ENCODE measurements around the gene MED25. TPM values are rescaled to one million over a fixed set of nuclear protein-coding genes. Genes with fewer than 3 reads are reported as not detected.

The MED25 gene
- polyA plus RNA-seq, 4 donors, result 58.8 to 74.9 (median 66.2) TPM

GRCh38 chr19:49855676-49856573, 37.8 kb downstream of the MED25 start:
- DNase-seq (ENCODE audit: low read depth in 4 of 4, low spot score in 3 of 4), result no peak

DNA sequence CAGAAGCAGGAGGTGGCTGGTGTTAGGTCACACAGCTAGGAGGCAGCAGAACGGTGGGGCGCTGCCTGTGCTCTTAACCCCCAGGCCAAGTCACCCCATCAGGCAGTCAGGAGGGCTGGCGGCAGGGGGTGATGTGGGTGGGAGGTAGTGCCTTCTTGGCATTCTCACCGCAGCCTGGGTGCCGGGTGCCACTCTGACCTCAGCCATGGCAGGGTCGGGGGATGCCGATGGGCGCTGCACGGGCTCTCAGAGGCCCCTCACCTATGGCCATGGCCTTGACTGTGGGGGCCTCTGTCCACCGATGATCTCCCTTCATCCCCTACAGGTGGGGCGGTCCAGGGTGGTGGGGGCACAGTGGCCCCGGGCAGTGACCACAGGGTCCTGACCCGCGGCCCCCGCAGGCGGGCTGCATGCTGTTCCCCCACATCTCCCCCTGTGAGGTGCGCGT, 38.5 kb downstream of the MED25 start:
- no peak for DNase-seq (ENCODE audit: low read depth in 4 of 4, low spot score in 3 of 4)

DNA sequence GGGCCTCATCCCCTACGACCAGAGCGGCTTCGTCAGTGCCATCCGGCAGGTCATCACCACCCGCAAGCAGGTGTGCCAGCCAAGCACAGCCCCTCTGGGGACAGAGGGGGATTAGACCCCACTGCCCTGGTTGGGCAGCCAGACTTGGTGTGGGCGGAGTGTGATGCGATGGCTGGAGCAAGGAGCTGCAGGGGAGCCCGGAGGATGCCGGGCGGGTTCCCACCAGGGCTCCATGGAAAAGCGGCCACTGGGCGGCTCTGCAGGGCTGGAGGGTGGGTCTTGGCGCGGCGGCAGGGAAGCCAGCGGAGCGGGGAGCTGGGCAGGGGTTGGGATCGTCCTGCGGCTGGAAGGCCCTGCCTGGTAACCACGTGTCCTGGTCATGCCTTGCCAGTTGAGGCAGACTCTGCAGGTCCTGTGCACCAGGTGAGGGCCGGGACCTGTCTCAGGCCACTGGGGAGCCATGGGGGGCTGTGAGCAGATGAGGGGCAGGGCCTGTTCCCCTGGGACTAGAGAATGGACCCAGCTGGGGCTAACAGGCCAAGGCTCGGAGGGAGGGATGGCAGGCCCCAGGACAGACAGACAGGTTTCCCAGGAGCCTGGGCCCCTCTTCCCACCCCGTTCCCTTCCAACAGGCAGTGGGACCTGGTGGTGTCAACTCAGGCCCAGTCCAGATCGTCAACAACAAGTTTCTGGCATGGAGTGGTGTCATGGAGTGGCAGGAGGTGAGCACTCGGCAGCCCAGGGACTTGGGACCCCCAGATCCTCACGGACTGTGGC, 39.2 kb downstream of the MED25 start:
- no peak for DNase-seq (ENCODE audit: low read depth in 4 of 4, low spot score in 3 of 4)

- DNase-seq (ENCODE audit: low read depth in 4 of 4, low spot score in 3 of 4), result no peak
Observed at GRCh38 chr19:49857838-49858087, 39.7 kb downstream of the MED25 start.

GRCh38 chr19:49858088-49858985, 40.2 kb downstream of the MED25 start:
- DNase-seq (ENCODE audit: low read depth in 4 of 4, low spot score in 3 of 4), result no peak

DNA sequence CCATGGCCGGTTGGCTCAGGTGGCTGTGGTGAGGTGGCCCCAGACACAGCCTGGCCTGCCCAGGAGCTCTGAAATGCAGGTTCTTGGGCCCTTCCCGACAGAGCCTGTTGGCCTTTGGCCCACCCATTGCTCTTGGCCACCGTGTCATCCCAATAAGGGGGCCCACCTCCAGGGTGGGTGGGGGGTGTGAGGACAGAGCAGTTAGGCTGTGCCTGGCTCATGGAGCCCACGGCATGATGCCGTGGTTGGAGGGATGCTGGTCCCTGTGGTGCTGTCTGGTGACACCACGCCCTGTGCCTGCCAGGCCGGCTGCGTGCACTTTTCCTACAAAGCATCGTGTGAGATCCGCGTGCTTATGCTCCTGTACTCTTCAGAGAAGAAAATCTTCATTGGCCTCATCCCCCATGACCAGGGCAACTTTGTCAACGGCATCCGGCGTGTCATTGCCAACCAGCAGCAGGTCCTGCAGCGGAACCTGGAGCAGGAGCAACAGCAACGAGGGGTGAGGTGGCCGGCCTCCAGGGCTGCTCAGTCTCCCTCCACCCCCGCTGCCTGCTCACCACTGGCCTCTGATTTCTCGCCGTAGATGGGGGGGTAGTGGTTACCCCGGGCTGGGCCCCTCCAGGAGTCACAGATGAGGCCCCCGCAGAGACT, 41.7 kb downstream of the MED25 start:
- no peak for DNase-seq (ENCODE audit: low read depth in 4 of 4, low spot score in 3 of 4)

- no peak for DNase-seq (ENCODE audit: low read depth in 4 of 4, low spot score in 3 of 4)
Observed at GRCh38 chr19:49860336-49861102, 42.4 kb downstream of the MED25 start.

GRCh38 chr19:49861107-49861506, 43.0 kb downstream of the MED25 start:
- DNase-seq (ENCODE audit: low read depth in 4 of 4, low spot score in 3 of 4), result no peak

DNA sequence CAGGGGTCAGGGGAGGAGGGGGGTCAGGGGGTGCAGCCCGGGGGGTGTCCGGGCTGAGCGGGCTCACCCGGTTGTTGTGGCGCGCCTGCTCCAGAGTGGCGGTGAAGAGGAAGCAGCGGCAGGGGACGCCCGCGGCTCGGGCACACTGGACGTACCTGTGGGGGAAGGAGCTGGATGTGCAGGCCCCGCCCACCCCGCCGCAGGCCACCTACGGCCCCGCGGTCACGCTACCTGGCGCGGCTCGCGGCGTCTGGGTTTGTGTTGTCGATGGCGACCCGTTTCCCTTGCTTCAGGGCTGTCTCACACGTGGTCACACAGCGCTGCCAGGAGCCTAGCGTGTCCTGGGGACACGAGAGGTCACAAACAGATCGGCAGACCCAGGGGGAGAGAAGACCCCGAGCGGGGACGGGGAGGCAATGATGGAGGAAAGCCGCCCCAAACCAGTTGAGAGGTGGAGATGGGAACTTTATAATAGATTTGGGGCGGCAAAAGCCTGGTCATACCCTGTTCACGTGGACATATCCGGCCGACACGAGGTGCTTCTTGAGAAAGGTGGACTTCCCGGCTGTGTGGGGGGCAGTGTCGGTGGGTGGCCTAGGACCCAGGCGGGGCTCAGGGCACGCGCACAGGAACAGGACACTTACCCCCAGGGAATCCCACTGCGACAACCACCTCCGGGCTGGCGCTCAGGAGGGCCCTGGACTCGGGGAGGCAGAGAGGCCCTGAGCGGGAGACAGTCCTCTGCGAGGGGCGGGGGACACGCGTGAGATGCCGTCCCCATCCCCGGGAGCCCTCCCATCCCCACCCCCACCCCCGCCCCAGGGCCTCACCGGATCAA, 43.7 kb downstream of the MED25 start:
- no peak for DNase-seq (ENCODE audit: low read depth in 4 of 4, low spot score in 3 of 4)

DNA sequence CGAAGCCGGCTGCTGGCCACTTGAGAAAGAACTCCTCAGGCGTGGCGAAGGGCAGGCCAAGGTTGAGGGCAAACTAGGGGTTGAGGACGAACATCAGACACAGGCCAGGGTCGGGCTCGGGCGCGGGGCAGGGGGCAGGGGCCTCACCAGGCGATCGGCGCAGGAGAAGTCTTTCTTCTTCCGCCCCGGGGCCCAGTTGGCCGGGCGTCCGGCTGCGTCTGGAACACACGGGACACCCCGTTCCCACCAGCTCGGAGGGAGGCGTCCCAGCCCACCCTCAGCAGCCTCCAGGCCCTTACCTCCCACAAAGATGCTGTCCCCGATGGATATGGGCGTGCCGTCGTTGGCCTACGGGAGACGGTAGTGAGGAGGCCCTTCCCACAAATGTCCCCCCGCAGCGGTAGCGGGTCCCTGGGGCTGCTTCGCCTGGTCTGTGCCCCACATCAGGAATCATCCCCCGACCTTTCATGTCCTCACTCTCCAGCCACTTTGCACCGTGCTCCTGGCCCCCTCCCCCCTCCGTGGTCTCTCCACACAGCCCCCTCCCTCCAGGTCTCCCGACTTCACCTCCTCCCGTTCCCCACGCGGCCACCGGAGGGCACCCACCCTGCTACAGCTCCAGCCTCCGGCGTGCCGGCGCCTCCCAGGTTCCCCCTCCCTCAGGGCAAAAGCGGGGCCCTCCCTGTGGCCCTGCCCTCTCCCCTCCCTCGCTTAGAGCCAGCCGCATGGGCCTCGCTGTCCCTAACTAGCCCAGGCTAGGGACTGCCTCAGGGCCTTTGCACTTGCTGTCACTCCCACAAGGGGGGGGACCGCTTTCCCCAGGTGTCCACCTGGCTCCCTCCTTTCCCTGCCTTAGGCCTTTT, 44.5 kb downstream of the MED25 start:
- no peak for DNase-seq (ENCODE audit: low read depth in 4 of 4, low spot score in 3 of 4)

GRCh38 chr19:49863254-49863934, 45.3 kb downstream of the MED25 start:
- DNase-seq (ENCODE audit: low read depth in 4 of 4, low spot score in 3 of 4), result no peak

DNA sequence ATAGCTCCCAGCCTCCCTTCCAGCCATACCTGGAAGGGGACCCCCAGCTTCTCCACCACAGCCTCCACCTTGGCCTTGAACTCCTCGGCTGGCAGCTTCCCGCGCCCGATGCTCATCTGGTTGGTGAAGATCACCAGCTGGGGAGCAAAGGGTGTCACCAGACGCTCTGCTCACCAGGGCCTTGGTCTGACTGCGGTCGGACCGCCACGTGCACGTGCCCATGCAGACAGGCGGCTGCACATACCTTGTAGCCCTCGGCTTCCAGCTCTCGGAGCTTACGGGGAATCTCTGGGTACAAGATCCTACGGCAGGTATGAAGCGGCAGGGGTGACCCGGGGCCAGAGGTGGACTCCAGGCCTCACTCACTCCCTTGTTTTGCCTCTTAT, 45.8 kb downstream of the MED25 start:
- DNase-seq (ENCODE audit: low read depth in 4 of 4, low spot score in 3 of 4), result no peak

DNA sequence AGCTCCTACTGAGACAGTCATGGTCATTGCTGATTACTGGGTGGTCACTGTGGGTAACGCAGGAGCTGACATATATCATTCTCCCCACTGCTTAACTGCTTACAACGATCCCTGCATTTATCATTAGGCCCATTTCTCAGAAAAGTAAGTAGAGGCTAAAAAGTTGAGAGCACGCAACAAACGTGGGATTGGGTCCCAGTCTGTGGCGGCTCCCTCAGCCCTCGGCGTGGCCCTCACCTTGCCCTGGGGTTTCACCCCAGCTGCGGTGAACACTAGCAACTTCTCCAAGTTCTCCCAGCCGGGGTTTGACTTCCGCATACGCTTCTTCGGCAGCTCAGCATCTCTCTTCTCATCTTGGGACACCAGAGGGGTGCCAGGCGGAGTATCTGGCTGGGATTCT, 46.8 kb downstream of the MED25 start:
- DNase-seq (ENCODE audit: low read depth in 4 of 4, low spot score in 3 of 4), result no peak

DNA sequence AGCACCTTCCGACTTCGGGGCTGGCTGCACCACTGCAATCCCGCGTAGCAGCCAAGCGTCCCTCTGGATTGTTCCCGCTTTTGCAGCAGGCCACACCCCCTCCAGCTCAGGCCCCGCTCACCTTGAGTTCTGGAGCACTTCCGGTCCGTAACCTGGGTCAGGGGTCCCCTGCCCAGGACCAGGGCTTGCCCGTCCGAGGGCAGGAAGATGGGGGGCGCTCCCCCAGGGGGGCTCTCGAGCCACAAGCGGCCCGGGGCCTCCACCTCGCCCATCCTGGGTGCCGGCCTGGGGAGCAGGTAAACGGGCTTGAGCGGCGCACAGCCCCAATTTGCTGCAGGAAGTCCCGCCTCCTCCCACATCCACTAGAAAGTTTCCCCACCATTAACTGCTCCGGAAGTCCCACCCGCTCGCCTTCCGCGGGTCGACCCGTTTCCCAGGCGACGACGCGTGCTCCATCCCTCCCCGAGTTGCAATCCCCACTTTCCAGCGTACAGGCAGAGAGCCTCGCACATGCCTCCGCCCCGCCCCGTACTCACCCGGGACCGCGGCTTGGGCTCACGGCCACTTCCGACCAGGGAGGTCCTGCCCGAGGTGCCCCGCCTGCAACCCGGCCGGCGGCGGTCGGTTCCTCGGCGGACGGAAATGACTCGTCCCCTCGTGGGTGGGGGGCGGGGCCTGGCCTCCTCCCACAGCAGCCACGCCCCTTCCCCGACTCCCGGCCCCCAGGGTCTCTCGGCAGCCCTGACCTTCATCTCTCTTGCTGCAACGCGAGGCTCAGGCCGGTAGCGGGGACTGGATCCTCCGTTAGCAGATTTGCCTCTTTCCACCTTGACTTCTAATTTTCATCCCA, 49.1 kb downstream of the MED25 start, which contains the start of gene PNKP:
PNKP (minus strand) TSS at position 644 of the 850 bp plus-strand sequence; CDS start at position 272, 372 bp downstream.
- DNase-seq (ENCODE audit: low read depth in 4 of 4, low spot score in 3 of 4), result peak in 3 of 4 donors; percentile 77 to 93 (median 89)

DNA sequence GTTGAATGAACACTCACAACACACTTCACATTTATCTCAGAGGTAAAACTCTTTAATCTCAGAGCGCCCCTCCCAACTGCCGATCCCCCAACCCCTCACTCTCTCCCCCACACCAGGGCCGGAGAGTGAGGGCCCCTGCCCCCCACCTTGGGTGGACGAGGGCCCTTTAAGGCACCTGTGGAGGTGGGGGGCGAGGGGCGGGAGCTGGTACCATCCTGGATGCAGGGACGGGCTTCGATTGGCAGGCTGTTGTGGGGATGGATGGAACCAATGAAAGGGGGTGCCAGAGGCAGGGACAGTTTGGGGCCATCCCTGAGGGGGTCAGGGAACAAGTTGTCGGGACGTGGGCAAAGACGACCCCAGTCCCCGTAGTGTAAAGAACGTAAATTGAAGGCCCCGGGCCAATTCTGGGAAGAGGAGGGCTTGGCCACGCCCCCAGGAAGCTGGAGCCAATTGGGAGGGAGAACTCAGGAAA, 51.0 kb downstream of the MED25 start:
- DNase-seq (ENCODE audit: low read depth in 4 of 4, low spot score in 3 of 4), result no peak
